ENCODE results near the gene GRM4.

Gene GRM4

DNA sequence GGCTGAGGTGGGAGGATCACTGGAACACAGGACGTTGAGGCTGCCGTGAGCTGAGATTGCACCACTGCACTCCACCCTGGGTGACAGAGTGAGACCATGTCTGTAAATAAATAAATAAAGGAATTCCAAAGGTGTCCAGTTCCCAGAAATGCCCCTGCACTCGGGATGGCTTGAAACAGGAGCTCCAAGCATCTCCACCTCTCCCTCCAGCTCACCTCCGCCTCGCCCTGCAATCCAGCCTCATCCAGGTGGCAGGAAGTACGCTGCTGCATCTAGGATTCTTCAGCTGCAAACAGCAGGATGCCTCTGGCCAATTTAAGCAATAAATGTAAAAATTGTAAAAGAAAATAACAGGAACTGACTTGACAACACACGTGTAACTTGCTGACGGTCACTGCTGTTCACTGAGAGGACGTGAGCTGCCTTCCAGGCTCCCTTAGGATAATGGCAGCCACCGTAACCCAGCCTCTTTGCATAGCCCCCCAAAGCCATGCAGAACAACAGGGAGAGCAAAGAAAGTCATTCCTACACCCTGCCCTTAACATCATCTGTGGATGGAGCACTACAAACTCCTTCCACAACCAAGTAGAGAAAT is 11.4 kb upstream of the GRM4 start:
- DNase-seq = no peak

DNA sequence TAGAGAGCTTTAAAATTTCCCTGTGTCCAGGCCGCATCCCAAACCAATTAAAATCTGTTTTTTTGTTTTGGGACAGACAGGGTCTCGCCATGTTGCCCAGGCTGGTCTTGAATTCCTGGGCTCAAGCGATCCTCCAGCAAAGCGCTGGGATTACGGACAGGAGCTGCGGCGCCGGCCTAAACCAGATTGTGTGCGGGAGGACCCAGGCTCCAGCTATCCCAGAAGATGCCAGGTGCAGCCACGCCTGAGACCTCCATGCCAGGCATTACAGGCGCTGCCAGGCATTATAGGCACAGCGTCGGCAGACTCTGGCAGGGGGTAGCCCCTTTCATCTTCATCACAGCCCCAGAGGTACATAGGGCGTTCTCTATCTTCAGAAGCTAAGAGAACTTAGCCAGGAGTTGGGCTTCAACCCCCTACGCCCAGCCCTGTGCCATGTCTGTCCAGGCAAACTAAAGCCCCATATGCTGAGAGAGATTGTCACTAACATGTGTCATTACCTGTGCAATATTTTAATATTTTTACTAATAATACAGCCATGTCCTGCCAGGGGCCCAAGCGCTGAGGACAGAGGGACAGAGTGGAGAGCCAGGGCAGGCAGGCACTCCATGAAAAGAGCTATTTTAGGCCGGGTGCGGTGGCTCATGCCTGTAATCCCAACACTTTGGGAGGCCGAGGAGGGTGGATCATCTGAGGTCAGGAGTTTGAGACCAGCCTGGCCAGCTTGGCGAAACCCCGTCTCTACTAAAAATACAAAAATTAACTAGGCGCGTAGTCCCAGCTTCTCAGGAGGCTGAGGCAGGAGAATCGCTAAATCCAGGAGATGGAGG is 9.8 kb upstream of the GRM4 start:
- DNase-seq = no peak

DNA sequence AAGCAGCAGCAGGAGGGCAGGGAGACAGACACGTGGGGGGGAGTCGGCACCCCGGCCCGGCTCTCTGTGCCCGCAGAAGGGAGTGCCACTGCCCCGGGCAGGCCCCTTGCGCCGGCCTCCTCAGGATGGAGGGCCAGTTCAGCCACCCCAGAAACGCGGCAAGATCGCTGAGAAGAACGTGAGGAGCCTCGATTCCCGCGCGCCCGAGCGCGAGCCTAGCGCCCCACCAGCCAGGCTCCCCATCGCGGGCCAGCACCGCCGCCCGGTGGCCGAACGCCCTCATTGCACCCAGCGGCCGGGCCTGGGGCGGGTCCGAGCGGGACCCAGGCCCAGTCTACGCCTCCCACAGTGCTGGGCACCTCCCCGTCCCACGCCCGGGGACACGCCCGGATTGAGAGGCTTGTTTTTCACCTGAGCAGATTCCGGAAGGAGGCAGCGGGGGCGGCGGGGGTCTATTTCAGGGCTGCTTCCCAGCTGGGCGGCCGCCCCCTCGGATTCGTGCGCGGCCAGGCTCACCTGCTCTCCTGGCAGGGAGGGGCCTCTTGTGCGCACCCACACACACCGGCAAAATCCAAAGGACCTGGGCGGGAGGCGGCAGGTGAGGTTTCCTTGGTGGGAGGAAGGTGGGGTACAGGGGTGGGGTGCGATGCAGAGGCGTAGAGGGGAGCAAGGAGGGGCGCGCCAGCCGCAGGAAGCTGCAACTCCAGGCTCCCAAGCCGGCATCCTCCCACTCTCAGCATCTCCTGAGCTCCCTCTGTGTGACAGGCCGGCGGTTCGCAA is 9.0 kb upstream of the GRM4 start:
- DNase-seq = peak; percentile 59

DNA sequence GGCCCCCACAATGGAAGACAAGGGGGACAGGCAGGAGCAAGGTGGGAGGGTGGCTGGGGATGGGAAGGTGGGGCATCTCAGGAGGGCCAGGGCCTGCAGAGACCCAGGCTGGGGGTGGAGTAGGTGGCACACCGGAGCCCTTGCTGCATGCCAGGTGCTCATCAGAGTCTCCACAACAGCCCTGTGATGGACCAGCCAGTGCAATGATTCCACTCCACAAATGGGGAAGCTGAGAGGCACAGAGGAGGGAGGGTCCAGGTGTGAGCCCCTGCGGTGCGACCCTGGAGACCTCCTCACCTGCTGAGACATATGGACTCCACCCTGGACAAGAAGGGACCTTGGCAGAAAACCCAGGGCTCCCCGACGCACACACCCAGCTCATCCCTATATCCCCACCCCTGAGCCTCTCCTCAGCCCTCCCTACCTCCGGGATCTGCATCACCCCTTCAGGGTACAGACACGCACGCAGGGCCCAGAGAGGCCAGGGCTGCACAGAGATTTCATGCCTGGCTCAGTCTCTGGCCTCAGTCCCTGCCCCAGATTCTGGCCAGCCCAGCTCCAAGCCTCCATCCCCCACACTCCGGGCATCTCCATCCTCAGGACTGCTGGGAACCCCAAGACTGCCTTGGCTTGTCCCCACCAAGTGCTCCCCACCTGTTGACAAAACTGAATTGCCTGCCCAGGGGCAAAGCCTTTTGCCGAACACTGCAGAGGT is 7.1 kb upstream of the GRM4 start:
- no peak for DNase-seq

DNA sequence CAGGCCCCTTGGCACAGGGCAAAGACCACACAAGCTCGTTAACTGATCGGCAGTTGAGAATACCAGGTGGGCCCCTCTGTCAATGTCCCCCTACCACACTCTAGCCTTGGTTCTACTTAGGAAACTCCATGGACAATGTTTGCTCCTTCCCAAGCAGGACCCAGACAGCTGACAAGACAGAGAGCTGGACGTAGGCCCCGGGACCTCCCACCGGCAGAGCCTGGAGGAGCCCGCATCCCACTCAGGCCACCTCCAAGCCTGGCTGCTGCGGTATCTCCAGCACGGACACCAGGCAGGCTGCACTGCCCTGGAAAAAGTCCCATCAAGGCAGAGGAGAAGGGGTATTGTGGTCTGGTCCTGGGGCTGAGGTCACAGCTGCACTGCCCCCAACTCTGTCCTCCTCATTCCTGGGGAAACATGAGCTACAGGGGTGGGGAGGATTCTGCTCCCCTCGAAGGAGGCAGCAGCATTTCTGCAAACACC is 6.2 kb upstream of the GRM4 start:
- no peak for DNase-seq

DNA sequence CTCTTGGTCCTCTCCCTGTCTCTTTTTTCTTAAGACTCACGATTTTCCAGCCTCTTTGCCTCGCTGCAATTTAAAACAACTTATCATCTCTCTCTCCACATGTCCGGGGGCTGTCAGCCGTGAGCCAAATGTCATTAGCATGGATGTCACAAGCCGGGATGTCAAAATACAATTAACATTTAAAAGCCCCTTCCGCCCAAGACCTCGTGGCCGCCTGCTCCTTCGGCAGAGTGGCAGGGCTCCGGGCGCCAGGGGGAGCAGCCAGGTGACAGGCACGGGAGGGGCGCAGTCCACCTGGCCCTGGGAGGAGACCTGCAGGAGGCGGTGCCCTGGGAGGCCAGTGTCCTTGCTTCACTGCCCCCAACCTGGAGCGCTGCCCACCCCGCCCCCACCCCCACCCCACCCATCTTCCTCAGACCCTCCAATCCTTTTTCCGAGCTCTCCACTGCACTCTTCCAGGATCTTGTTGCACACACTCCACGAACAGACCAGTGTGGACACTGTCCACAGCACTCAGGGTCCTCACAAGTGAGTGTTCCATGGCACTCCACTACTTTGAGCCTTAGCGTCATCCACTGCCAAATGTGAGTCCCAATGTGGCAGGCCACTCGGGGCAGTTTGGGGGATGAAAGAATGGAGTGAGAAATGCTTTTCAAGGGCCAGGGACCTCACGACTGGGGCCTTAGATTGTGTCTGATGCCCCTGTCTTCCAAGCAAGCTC is 5.6 kb upstream of the GRM4 start:
- DNase-seq = peak; percentile 22

DNA sequence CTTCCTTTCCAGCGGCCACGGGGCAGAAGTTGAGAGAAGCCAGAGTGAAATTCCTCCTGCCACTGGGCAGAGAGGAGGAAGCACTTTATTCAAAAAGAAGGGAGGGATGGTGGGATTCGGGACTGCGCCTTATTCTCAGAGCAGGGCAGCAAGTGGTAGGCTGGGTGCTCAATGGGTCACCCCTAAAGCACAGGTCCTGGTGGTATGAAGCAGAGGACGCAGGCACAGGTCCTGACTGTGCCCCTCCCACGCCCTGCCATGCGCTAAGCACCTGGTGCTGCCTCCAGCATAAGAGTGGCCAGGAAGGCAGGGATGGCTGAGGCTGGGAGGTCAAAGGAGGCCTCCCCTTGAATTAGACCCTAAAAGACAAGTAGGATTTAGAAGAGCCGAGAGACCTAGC is 4.9 kb upstream of the GRM4 start:
- DNase-seq = no peak

DNA sequence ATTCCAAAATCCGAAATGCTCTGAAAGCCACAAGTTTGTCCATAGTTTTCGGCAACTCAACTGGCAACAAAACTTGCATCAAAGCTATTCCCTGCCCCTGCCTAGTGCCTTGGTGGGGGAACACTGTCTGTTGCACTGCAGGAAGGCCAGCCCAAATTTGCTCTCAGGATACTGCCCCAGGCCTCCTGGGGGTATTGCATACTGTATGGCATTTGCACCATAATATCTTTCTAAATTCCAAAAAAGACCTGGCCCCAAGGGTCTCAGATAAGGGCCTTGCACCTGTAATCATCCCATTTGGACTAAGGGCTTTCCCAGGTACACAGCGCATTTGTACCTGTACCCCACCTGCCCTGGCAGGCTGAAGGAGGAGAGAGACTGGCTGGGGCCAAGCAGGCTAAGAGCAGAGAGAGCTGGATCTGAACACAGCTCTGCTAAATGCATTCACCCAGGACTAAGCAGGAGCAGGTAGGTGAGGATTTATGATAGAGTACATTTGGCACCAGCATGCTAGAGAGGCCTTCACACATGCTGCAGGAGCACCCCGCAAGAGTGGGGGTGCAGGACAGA is 4.0 kb upstream of the GRM4 start:
- DNase-seq = no peak

DNA sequence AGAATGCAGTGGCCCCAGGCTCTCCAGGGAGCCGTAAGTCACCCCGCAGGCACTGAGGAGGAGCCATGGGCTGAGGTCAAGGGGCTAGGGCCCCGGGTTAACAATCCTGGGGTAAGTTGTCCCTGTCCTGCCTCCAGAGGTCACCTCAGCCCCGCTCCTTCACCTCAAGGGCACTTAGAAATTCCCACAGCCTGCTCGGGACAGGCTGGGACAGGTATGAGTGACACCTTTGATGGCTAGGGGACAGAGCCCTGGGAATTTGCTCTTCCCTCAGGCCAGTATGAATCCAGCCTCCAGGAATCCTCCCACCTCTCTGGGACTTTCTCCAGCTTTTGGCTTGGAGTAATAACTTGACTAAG is 3.5 kb upstream of the GRM4 start:
- no peak for DNase-seq

DNA sequence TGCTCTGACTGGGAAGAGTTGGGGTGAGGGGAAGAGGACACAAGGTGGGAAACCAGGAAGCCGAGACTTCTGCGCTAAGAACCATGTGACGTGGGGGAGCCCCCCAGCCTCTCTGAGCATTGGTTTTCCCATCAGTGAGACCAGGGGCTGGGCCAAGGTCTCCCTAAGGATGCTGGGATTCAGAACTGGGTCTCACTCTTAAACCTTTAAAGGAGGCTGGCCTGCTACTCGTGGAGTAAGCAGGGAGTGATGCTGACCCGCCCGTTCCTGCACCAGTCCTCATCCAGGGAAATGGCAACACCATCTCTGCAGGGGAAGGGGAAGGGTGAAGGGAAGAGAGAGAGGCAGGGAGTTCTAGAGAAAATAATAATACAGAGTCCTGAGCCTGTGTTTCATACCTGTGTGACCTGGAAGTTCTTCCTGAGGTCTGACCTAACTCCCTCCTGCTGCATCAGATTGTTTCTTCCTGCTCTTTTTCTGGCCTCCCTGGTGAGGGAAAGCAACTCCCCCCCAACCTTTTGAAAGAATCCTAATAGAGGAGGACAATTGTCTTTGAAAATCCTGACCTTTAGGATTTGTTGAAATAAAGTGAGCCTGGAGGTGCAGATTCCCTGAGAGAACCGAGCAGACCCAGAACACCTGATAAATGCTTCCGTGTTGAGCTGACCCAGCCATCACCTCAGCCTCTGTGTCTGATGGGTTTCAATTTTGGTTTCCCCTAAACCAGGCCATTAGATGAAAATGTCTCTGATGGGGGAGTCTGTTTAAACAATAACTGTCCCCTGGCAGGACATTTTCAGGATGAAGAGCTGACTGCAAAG is 3.0 kb upstream of the GRM4 start:
- no peak for DNase-seq

DNA sequence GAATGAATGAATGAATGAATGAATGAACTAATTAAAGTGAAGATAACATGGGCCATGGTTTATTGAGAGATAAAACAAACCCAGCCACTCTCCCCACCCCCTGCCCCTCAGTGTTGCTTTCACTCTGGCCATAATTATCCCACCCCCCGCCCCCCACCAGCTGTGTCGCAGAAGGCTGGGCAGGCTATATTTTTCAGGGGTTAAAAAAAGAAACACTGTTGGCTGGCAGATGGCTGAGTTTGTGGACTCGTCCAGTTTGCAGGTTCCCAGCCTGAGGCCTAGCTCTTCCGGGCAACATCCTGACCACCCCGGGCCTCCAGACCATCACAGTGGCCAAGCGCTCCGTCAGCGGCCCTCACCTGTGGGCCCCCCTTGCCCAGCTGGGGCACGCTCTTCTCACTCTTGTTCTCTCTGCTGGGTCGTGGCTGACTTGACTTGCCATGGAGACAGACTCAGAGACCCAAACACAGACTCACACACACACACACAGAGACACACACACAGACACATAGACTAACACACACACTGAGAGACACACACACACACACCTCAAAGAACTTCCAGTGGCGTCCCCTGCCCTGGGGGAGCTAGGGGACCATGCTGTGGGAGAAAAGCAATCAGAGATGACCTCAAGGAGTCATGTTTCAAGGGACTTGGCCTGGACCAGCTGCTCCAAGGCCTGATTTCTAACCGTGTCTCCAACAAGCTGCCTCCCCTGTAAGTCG is 2.2 kb upstream of the GRM4 start:
- no peak for DNase-seq

DNA sequence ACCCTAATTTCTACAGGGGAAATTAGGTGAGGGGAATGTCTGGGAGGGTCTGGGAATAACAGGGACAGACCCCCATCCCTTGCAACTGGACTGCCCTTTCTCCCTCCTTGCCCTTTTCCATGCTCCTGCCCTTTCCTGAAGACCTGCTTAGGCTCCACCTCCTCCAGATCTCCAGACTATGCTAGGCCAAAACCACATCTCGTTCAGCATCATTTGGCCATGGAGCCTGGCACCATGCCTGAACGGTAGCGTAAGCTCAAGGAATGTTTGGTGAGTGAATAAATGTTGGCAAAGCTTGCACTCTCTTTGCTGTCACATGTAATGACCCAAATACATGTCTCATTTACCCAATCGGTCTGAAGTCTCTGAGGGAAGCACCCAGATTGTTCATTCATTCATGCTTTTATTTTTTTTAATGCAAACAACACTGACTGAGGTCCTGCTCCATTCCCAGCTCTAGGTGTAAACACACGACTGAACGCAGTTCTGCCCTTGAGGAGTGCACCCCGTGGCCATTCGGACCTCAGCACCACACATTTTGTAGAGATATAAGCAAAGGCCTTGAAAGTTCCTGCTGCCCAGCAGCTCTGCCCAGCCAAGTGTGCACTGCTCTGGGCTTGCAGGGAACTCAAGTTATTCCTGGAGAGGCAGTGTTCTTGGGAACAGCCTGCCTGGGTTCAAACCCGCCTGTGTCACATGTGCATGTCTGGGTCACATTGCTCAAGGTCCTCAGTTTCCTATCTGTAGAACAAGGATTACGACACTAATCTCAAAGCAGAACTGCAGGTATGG is 1.1 kb upstream of the GRM4 start:
- no peak for DNase-seq

DNA sequence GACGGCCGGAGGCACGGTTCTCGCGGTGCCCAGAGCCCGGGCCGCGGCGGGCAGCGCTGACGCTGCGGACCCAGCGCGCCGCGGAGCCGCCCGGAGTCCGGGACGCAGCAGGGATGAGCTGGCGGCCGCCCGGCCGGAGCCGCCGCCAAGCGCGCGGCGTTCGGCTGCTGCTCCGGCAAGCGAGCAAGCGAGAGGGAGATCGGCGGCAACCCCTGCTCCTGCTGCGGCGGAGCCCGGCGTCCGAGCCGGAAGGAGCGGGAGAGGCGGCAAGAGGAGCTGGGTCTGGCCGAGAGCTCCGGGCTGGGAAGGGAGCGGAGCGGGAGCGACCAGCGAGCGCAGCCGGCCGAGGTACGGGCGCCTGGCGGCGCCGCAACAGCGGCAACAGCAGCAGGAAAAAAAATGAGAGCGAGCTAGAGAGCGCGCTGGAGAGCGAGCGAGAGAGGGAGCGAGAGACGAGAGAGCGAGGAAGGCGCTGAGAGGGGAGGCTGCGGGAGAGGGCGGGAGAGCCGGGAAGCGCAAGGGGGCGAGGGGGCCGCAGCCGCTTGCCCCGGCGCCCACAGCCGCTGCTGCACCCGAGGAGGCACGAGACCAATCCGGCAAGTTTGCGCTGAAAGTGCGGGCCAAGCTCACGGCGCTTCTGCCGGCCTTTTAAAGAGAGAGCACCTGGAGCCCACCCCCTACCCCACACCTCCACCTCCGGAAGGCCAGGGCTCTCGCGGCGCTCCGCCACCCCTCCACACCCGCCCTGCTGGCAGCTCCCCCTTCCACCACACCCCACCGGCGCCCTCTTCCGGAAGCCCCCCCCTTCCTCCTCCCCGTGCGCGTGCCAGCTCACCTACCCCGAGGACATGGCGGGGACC is 496 bp downstream of the GRM4 start:
- DNase-seq = peak; percentile 65

DNA sequence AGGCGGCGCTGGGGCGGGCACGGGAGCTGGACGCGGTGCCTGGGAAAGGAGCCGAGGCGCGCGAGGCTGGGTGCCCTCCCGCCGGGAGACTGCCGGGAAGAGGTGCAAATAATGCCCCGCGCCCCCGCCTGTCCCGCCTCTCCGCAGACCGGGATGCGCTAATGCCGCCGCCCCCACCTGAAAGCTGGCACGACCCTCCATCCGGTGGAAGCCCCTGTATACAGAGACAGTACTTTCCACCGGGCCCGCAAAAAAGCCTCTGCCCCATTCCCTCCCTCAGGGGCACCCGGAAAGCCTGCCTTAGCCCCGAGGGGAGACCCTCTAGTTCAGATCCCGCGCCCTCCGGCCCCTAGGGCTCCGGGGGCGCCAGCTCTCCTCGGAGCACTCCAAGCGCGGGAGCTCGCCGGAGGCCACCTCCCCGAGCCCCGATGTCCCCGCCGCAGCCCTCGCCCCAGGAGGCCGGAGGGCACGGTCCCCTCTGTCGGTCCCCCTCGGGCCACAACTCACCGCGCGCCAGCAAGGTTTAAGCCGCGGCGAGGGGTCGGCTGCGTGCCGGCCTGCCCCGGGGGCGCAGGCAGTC is 1.2 kb downstream of the GRM4 start:
- no peak for DNase-seq

DNA sequence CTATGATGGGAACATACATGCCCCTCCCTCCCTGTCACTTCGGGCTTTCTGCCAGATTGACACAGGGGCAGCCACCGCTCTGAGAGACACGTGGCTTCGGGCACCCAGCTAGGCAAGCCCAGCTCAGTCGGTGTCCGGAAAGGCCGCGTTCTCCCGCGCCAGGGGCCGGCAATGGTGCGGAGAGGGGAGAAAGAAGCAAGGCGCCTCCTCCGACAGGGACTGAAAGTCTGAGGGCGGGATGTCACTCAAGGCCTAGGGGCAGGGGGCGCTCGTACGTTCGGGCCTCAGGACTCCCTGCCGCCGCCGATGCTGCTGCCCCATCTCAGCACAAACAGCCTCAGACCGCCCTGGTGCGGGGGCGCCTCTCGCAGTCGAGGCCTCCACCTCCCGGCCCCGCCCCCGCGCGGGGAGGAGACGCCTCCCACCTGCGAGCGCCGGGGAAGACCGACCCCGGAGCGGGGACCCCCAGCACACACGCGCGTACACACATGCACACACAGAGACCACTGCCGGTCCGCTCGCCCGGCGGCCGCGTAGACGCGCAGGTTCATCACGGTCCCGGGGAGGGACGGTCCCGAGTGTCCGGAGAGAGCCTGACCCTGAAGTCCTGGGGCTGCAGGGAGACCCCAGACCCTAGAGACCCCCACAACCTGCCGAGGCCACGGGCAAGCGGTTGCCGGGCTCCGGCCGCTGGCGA is 1.9 kb downstream of the GRM4 start:
- peak; percentile 61 for DNase-seq

DNA sequence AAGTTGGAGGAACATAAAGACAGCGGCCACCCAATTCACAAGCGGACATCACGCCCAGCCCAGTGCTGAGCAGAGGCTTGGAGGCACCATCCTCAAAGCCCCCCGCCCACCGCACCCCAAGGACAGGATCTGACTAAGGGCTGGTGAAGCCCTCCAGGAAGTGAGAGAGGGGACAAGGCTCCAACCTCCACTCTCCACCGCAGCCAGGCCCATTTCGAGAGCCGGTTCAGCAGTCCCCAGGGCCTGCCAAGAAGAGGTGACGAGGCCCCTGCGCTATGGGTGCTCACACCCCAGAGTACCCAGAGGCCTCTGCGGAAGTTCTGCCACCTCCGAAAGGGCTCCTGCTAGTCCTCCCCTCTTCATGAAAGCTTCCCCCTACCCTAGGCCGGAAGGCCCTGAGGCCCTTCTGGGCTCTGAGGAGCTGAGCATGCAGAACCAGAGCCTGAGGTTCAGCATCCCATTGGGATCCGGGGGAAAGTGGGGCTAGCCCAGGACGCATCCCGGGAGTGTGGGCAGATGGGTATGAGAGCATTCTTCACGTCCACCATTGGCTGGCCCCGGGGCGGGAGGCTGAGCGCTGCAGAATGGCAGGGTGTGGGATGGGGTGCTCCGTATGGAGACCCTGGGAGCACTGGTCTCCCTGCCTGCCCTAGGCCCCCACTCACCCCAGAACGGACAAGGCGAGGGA is 2.5 kb downstream of the GRM4 start:
- DNase-seq = no peak

All from COR-L47 (cell line).